NOMO-1 treated with DMSO at 0.1 percent for 48 hours (cell line): Measurements from ENCODE around the gene COX7A2.

ENCODE experiments used
- DNase-seq: peaks from one replicate; lab custom pipeline; 2025; ENCODE audit not compliant: unreplicated experiment; lab: John Stamatoyannopoulos, UW

The COX7A2 gene

GRCh38 chr6:75243333-75244062, at the start of gene COX7A2:
Gene COX7A2 (minus strand): TSS chr6:75243801. CDS start chr6:75243734, 67 bp downstream.
- DNase-seq, result peak; percentile 99

- no peak for DNase-seq
Observed at GRCh38 chr6:75292555-75292954, 49.0 kb upstream of the COX7A2 start.

- no peak for DNase-seq
Observed at GRCh38 chr6:75291744-75292143, 48.1 kb upstream of the COX7A2 start.

GRCh38 chr6:75291331-75291730, 47.7 kb upstream of the COX7A2 start:
- DNase-seq, result no peak

GRCh38 chr6:75290136-75290945, 46.7 kb upstream of the COX7A2 start:
- no peak for DNase-seq

GRCh38 chr6:75288023-75288422, 44.4 kb upstream of the COX7A2 start:
- DNase-seq, result no peak

- peak; percentile 60 for DNase-seq
Observed at GRCh38 chr6:75287424-75287823, 43.8 kb upstream of the COX7A2 start.

- no peak for DNase-seq
Observed at GRCh38 chr6:75286955-75287354, 43.4 kb upstream of the COX7A2 start.

GRCh38 chr6:75285283-75285639, 41.7 kb upstream of the COX7A2 start:
- DNase-seq, result peak; percentile 70

GRCh38 chr6:75284632-75285282, 41.2 kb upstream of the COX7A2 start, which contains the start of gene TMEM30A:
Gene TMEM30A (minus strand): TSS chr6:75284792. CDS start chr6:75284638, 154 bp downstream.
- DNase-seq, result peak; percentile 99

- peak; percentile 50 for DNase-seq
Observed at GRCh38 chr6:75283907-75284631, 40.5 kb upstream of the COX7A2 start.

GRCh38 chr6:75282706-75283105, 39.1 kb upstream of the COX7A2 start:
- no peak for DNase-seq

GRCh38 chr6:75281653-75282052, 38.1 kb upstream of the COX7A2 start:
- no peak for DNase-seq

GRCh38 chr6:75280131-75280855, 36.7 kb upstream of the COX7A2 start:
- no peak for DNase-seq

- no peak for DNase-seq
Observed at GRCh38 chr6:75279418-75279817, 35.8 kb upstream of the COX7A2 start.

GRCh38 chr6:75278474-75279077, 35.0 kb upstream of the COX7A2 start:
- DNase-seq, result peak; percentile 78

- DNase-seq, result no peak
Observed at GRCh38 chr6:75275067-75275466, 31.5 kb upstream of the COX7A2 start.

- peak; percentile 55 for DNase-seq
Observed at GRCh38 chr6:75273009-75273408, 29.4 kb upstream of the COX7A2 start.

GRCh38 chr6:75272145-75272840, 28.7 kb upstream of the COX7A2 start:
- DNase-seq, result peak; percentile 65
